ENCODE measurements around the gene SLC35B2.
A peak's percentile ranks its signal among the peaks of the same experiment; 100 is the strongest.

The SLC35B2 gene

GRCh38 chr6:44292661-44293365 is 35.5 kb upstream of the SLC35B2 start:
- H3K4me1 ChIP-seq (ENCODE audit: control insufficient read depth, insufficient read depth, low read length) = no peaks in the 10 kb centered on the region; the same call in 1 of the 2 replicates
- H3K4me3 ChIP-seq (ENCODE audit: low read depth, low read length) = no peak overlapping the region
- POLR2A ChIA-PET = interaction anchor here (0.7 to 2.0 kb wide), 5 partner anchors 13 to 290 kb away, joined by 3 to 6 read pairs (median 4); partner anchors contain the start of gene AARS2
- H3K36me3 ChIP-seq (ENCODE audit: control insufficient read depth in 2 of 2, insufficient read depth in 1 of 2, low read length in 2 of 2) = no peaks in the 10 kb centered on the region
- CTCF ChIA-PET = interaction anchor here (0.6 to 2.2 kb wide), 10 partner anchors 9 to 108 kb away, joined by 3 to 13 read pairs (median 3); partner anchors contain the start of gene AARS2
- TF ChIP-seq ZNF266 (tag by site-specific recombination; IDR thresholded peaks at IDR 0.05; ENCODE audit: low read depth) = peak; percentile 82; the same call in 1 of the 2 replicates
- TF ChIP-seq ZNF510 (tag by site-specific recombination; IDR thresholded peaks at IDR 0.05; ENCODE audit: insufficient replicate concordance) = no peak
- H3K27ac ChIP-seq (ENCODE audit: extremely low read depth, low read depth, low read length) = no peak overlapping the region
- H3K9me3 ChIP-seq (ENCODE audit: control insufficient read depth, insufficient read depth, low read depth, low read length) = no peaks in the 10 kb centered on the region

- TF ChIP-seq ZNF292 (tag by site-specific recombination; IDR thresholded peaks at IDR 0.05; ENCODE audit: borderline replicate concordance, low read depth) (no peak), ZNF335 (tag by site-specific recombination; conservative IDR thresholded peaks at IDR 0.05) (no peak), ZNF600 (tag by site-specific recombination; IDR thresholded peaks at IDR 0.05) (no peak), ZNF24 (tag by site-specific recombination; IDR thresholded peaks at IDR 0.05) (no peak), BCL11A (tag by site-specific recombination; IDR thresholded peaks at IDR 0.05; ENCODE audit: low read depth) (no peak), ZBTB7A (tag by site-specific recombination; IDR thresholded peaks at IDR 0.05; ENCODE audit: low read depth) (no peak), ZNF701 (tag by site-specific recombination; IDR thresholded peaks at IDR 0.05) (no peak), ZNF239 (tag by site-specific recombination; IDR thresholded peaks at IDR 0.05) (no peak), ZNF629 (tag by site-specific recombination; IDR thresholded peaks at IDR 0.05) (no peak), ZNF138 (tag by site-specific recombination; IDR thresholded peaks at IDR 0.05; ENCODE audit: borderline replicate concordance) (no peak), ZNF302 (tag by site-specific recombination; IDR thresholded peaks at IDR 0.05; ENCODE audit: low read depth) (no peak), SP3 (tag by site-specific recombination; IDR thresholded peaks at IDR 0.05) (no peak), KLF7 (tag by site-specific recombination; IDR thresholded peaks at IDR 0.05; ENCODE audit: borderline replicate concordance) (no peak), FEZF1 (tag by site-specific recombination; IDR thresholded peaks at IDR 0.05) (no peak)
- TF ChIP-seq, protein P1, sequence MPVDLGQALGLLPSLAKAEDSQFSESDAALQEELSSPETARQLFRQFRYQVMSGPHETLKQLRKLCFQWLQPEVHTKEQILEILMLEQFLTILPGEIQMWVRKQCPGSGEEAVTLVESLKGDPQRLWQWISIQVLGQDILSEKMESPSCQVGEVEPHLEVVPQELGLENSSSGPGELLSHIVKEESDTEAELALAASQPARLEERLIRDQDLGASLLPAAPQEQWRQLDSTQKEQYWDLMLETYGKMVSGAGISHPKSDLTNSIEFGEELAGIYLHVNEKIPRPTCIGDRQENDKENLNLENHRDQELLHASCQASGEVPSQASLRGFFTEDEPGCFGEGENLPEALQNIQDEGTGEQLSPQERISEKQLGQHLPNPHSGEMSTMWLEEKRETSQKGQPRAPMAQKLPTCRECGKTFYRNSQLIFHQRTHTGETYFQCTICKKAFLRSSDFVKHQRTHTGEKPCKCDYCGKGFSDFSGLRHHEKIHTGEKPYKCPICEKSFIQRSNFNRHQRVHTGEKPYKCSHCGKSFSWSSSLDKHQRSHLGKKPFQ (tag by site-specific recombination; IDR thresholded peaks at IDR 0.05) = no peak
- TF ChIP-seq, protein P2, sequence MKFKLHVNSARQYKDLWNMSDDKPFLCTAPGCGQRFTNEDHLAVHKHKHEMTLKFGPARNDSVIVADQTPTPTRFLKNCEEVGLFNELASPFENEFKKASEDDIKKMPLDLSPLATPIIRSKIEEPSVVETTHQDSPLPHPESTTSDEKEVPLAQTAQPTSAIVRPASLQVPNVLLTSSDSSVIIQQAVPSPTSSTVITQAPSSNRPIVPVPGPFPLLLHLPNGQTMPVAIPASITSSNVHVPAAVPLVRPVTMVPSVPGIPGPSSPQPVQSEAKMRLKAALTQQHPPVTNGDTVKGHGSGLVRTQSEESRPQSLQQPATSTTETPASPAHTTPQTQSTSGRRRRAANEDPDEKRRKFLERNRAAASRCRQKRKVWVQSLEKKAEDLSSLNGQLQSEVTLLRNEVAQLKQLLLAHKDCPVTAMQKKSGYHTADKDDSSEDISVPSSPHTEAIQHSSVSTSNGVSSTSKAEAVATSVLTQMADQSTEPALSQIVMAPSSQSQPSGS (tag by site-specific recombination; IDR thresholded peaks at IDR 0.05; ENCODE audit: low read depth) = no peak
These were observed 34.5 kb upstream of the SLC35B2 start for GRCh38 chr6:44291841-44292240.

DNA sequence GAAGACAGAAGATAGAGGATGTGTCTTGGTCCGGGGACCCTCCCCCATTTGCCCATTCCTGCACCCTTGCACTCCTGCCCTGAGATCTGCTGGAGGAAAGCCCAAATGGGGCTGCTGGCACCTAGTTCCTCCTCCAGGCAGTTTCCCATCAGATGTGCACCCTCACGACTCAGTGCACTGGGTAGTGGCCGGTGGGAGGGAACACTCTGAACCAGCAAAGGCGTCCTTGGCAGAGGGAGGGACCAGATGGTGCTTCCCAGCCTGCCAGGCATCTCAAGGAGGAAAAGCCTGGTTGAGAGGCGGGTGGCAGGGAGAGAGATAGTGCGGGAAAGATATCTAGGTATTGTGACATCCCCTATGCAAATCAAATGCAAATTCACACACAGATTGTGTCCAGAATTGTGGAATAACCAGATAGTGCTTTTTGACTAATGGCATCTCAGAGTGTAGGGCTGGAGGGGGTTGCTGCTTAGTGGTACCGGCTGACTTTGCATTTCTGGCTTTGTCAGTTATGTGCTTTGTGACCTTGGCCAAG is 32.5 kb upstream of the SLC35B2 start:
- H3K4me3 ChIP-seq (ENCODE audit: low read depth, low read length) = no peak overlapping the region
- POLR2A ChIA-PET = no interaction called here
- no peaks in the 10 kb centered on the region for H3K9me3 ChIP-seq (ENCODE audit: control insufficient read depth, insufficient read depth, low read depth, low read length)
- CTCF ChIA-PET = no interaction called here
- no peaks in the 10 kb centered on the region for H3K36me3 ChIP-seq (ENCODE audit: control insufficient read depth in 2 of 2, insufficient read depth in 1 of 2, low read length in 2 of 2)
- no peak overlapping the region for H3K27ac ChIP-seq (ENCODE audit: extremely low read depth, low read depth, low read length)
- H3K4me1 ChIP-seq (ENCODE audit: control insufficient read depth, insufficient read depth, low read length) = no peaks in the 10 kb centered on the region
- TF ChIP-seq HOXC10 (CRISPR knock-in tag; IDR thresholded peaks at IDR 0.05) = no peak
- TF ChIP-seq ZFHX2 (tag by site-specific recombination; conservative IDR thresholded peaks at IDR 0.05) = peak; percentile 35; the same call in 1 of the 2 replicates

More at GRCh38 chr6:44291841-44292240, 34.5 kb upstream of the SLC35B2 start:
- no peak overlapping the region for H3K27ac ChIP-seq (ENCODE audit: extremely low read depth, low read depth, low read length)
- CTCF ChIA-PET = interaction anchor here (0.6 to 2.2 kb wide), 10 partner anchors 12 to 109 kb away, joined by 3 to 13 read pairs (median 4); partner anchors contain the start of gene AARS2
- POLR2A ChIA-PET = interaction anchor here (0.7 to 2.0 kb wide), 5 partner anchors 12 to 95 kb away, joined by 3 to 4 read pairs (median 3); partner anchors contain the start of gene AARS2
- H3K36me3 ChIP-seq (ENCODE audit: control insufficient read depth in 2 of 2, insufficient read depth in 1 of 2, low read length in 2 of 2) = no peaks in the 10 kb centered on the region
- no peaks in the 10 kb centered on the region for H3K9me3 ChIP-seq (ENCODE audit: control insufficient read depth, insufficient read depth, low read depth, low read length)
- H3K4me3 ChIP-seq (ENCODE audit: low read depth, low read length) = no peak overlapping the region
- H3K4me1 ChIP-seq (ENCODE audit: control insufficient read depth, insufficient read depth, low read length) = no peaks in the 10 kb centered on the region

Measured in HEK293 (cell line).